ENCODE results near the gene TMEM63A.
"Not testable (repeated sequence)": the region's sequence is repeated elsewhere in the genome, so short reads cannot be mapped to it uniquely, and the experiment has no call there.

GRCh38 chr1:225796097-225796496 is 86.1 kb downstream of the TMEM63A start:
- not testable (repeated sequence) for TF ChIP-seq CTCF (optimal IDR thresholded peaks at IDR 0.05 in 1 of 3, IDR thresholded peaks at IDR 0.05 in 1 of 3, conservative IDR thresholded peaks at IDR 0.05 in 1 of 3; ENCODE audit: extremely low read depth in 1 of 3, insufficient read depth in 2 of 3, low read length in 3 of 3); EZH2 (IDR thresholded peaks at IDR 0.05; ENCODE audit: low read length)

Data from keratinocyte (primary cell).